H1 (cell line): ENCODE results near the gene OSBPL5. TPM values are rescaled to one million over a fixed set of nuclear protein-coding genes. Genes with fewer than 3 reads are reported as not detected.
A peak's percentile ranks its signal among the peaks of the same experiment; 100 is the strongest.

Experiments used
- BRCA1 ChIP-seq: IDR thresholded peaks from 2 replicates; pipeline ENCODE4 v1.6.1; 2012; ENCODE audit warnings: low read depth, low read length, improper control_type of control experiment
- CHD2 ChIP-seq: IDR thresholded peaks from 2 replicates; pipeline ENCODE4 v1.6.1; 2012; ENCODE audit warnings: low read length, improper control_type of control experiment
- CREB1 ChIP-seq: IDR thresholded peaks from 2 replicates; pipeline ENCODE4 v1.6.1; 2012; ENCODE audit warnings: inconsistent platforms
- GABPA ChIP-seq: IDR thresholded peaks from 2 replicates; pipeline ENCODE4 v1.6.1; 2011; ENCODE audit warnings: mild to moderate bottlenecking, low read length, moderate library complexity, borderline replicate concordance; ENCODE audit not compliant: insufficient read depth
- HDAC2 ChIP-seq, 2 experiments: fragments of 300-600 bp in 1 of 2; sonication (generic) in 1 of 2; IDR thresholded peaks; 2 replicates each; pipeline ENCODE4 v1.6.1; 2011 to 2012; ENCODE audit warnings: low read depth in 2 of 2, low read length in 2 of 2, mild to moderate bottlenecking in 2 of 2, moderate library complexity in 2 of 2, borderline replicate concordance in 1 of 2, inconsistent platforms in 1 of 2
- JUND ChIP-seq: IDR thresholded peaks from 2 replicates; pipeline ENCODE4 v1.6.1; 2011; ENCODE audit warnings: mild to moderate bottlenecking, improper control_type of control experiment, low read length
- KDM1A ChIP-seq: fragments of 200-600, 300-600 bp; sonication (generic); IDR thresholded peaks from 2 replicates; pipeline ENCODE4 v1.7.1; 2016; ENCODE audit warnings: mild to moderate bottlenecking, low read length, borderline replicate concordance
- KDM4A ChIP-seq: IDR thresholded peaks from one replicate; pipeline ENCODE4 v1.7.1; 2012; ENCODE audit warnings: low read depth, mild to moderate bottlenecking, moderate library complexity, low read length, inconsistent platforms; ENCODE audit not compliant: severe bottlenecking
- MAX ChIP-seq: IDR thresholded peaks from 2 replicates; pipeline ENCODE4 v1.6.1; 2012; ENCODE audit warnings: inconsistent platforms
- NANOG ChIP-seq: IDR thresholded peaks from 2 replicates; pipeline ENCODE4 v1.6.1; 2011; ENCODE audit warnings: low read length, low read depth, mild to moderate bottlenecking, inconsistent platforms; ENCODE audit not compliant: insufficient read depth, poor library complexity, severe bottlenecking
- PHF8 ChIP-seq: fragments of 200-600 bp; sonication (generic); conservative IDR thresholded peaks from 2 replicates; pipeline ENCODE4 v1.7.1; 2012; ENCODE audit warnings: low read depth, mild to moderate bottlenecking, inconsistent platforms, low read length, moderate library complexity
- POLR2AphosphoS5 ChIP-seq: IDR thresholded peaks from 2 replicates; pipeline ENCODE4 v1.6.1; 2011; ENCODE audit warnings: low read depth, low read length
- RBBP5 ChIP-seq: IDR thresholded peaks from 2 replicates; pipeline ENCODE4 v1.7.1; 2012; ENCODE audit warnings: low read depth, mild to moderate bottlenecking, inconsistent platforms, low read length, moderate library complexity, borderline replicate concordance
- RXRA ChIP-seq: IDR thresholded peaks from 2 replicates; pipeline ENCODE4 v1.6.1; 2011; ENCODE audit warnings: low read depth, mild to moderate bottlenecking, low read length, moderate library complexity; ENCODE audit not compliant: insufficient read depth
- SIX5 ChIP-seq: IDR thresholded peaks from 2 replicates; pipeline ENCODE4 v1.6.1; 2011; ENCODE audit warnings: mild to moderate bottlenecking, low read depth, low read length
- SP1 ChIP-seq: IDR thresholded peaks from 2 replicates; pipeline ENCODE4 v1.6.1; 2011; ENCODE audit warnings: low read depth, low read length
- TAF7 ChIP-seq: optimal IDR thresholded peaks from 2 replicates; pipeline ENCODE3; 2011; ENCODE audit warnings: low read depth, mild to moderate bottlenecking, inconsistent platforms, low read length, moderate library complexity, borderline replicate concordance
- YY1 ChIP-seq: IDR thresholded peaks from 2 replicates; pipeline ENCODE4 v1.6.1; 2011; ENCODE audit warnings: low read depth, mild to moderate bottlenecking, low read length
- polyA plus RNA-seq, 7 experiments: library from polyadenylated mRNA; depleted of rRNA in 3 of 7; stranded (reverse) in 5 of 7; unstranded in 2 of 7; fragments of >200 nt in 5 of 7; fragments of 200-250 nt in 2 of 7; gene quantifications; 1 replicate in 5 of 7; 2 replicates in 1 of 7; 4 replicates in 1 of 7; pipeline versions ENCODE4 v1.2.1 to v1.2.3, GENCODE V29; 2011 to 2013; ENCODE audit warnings: missing spikeins in 2 of 7, mixed read lengths in 2 of 7
- total RNA-seq: library from RNA; stranded (reverse); fragmentation: NEBNext Ultra II Directional; extraction: Animal tissue kit (Norgen Biotek cat#: 25700); gene quantifications from 2 replicates; pipeline ENCODE4 v1.2.1, GENCODE V29; 2021
- TF ChIP-seq, protein P1 (sequence below), 3 experiments: IDR thresholded peaks; 1 replicate in 2 of 3; 2 replicates in 1 of 3; pipeline versions ENCODE4 v1.5.1 to v1.6.1; 2011; ENCODE audit warnings: low read length in 3 of 3, mild to moderate bottlenecking in 3 of 3, inconsistent platforms in 2 of 3, low read depth in 1 of 3, moderate library complexity in 1 of 3; ENCODE audit not compliant: insufficient read depth in 1 of 3; ENCODE audit errors: control extremely low read depth in 1 of 3

The OSBPL5 gene
- total and polyA plus RNA-seq, 2 of the 8 experiments (the other 6 are each of a cell fraction or from before 2014, with no cell fraction given) = 3.4 to 9.9 TPM

GRCh38 chr11:3057069-3057963, 107.8 kb downstream of the OSBPL5 start, which contains the start of gene CARS1 (continued):
- peak; percentile 62 for TF ChIP-seq MAX
- TF ChIP-seq PHF8 = peak; percentile 86
- peak; percentile 96 for TF ChIP-seq GABPA
- peak; percentile 76 for TF ChIP-seq SIX5
- peak; percentile 46; the same call in 1 of the 2 replicates for TF ChIP-seq RBBP5
- TF ChIP-seq BRCA1 = no peak
- TF ChIP-seq YY1 = peak; percentile 82
- TF ChIP-seq POLR2AphosphoS5 = peak; percentile 65; the same call in 1 of the 2 replicates
- TF ChIP-seq SP1 = no peak
- peak; percentile 95 for TF ChIP-seq KDM4A
- TF ChIP-seq RXRA = no peak
- TF ChIP-seq, protein P1, sequence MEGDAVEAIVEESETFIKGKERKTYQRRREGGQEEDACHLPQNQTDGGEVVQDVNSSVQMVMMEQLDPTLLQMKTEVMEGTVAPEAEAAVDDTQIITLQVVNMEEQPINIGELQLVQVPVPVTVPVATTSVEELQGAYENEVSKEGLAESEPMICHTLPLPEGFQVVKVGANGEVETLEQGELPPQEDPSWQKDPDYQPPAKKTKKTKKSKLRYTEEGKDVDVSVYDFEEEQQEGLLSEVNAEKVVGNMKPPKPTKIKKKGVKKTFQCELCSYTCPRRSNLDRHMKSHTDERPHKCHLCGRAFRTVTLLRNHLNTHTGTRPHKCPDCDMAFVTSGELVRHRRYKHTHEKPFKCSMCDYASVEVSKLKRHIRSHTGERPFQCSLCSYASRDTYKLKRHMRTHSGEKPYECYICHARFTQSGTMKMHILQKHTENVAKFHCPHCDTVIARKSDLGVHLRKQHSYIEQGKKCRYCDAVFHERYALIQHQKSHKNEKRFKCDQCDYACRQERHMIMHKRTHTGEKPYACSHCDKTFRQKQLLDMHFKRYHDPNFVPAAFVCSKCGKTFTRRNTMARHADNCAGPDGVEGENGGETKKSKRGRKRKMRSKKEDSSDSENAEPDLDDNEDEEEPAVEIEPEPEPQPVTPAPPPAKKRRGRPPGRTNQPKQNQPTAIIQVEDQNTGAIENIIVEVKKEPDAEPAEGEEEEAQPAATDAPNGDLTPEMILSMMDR (IDR thresholded peaks at IDR 0.05; ENCODE audit: control extremely low read depth in 1 of 3, insufficient read depth in 1 of 3, low read depth in 1 of 3, low read length in 3 of 3) = no peak
- peak; percentile 65; the same call in 1 of the 2 replicates for TF ChIP-seq JUND
- no peak for TF ChIP-seq NANOG
- TF ChIP-seq CREB1 = peak; percentile 49; the same call in 1 of the 2 replicates
- TF ChIP-seq TAF7 = peak; percentile 50
- peak; percentile 50; the same call in 1 of the 2 replicates for TF ChIP-seq CHD2
- TF ChIP-seq KDM1A = no peak
- peak; percentile 37 to 90; a peak in 2 of 4 replicates for TF ChIP-seq HDAC2 (IDR thresholded peaks at IDR 0.05; ENCODE audit: borderline replicate concordance in 1 of 2, low read depth in 2 of 2, low read length in 2 of 2)
